ENCODE measurements around the gene MXD3.
"Not testable (repeated sequence)": the region's sequence is repeated elsewhere in the genome, so short reads cannot be mapped to it uniquely, and the experiment has no call there.

The MXD3 gene

GRCh38 chr5:177311723-177312648 lies at the start of gene MXD3:
Gene MXD3 (minus strand): TSS chr5:177311898. CDS start chr5:177311830, 68 bp downstream.
- DNase-seq: peak; percentile 81

- not testable (repeated sequence) for DNase-seq
Measured at GRCh38 chr5:177360740-177361139, 49.0 kb upstream of the MXD3 start.

GRCh38 chr5:177359860-177360259 lies 48.2 kb upstream of the MXD3 start:
- no peak for DNase-seq

- DNase-seq: no peak
Measured at GRCh38 chr5:177359451-177359851, 47.8 kb upstream of the MXD3 start.

DNA sequence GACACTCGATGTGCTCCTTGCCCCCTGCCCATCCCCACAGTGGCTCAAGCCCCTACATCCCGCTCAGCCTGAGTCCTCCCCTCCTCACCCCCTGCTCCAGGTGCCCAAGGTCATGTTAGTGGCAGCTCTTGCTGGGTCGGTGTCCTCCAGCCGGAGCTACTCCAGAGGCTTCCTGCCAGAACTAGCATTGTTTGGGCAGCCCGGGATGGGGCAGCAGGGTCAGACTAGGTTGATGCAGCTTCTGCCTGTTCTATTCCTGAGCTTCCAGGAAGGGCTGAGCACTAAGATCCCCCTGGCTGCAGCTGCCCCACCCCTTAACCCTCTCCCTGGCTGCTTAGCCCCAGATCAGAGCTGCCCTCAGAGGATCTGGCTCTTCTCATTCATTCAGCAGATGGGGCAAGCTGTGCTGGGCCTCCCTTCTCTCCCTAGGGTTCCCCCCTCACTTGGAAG lies 46.7 kb upstream of the MXD3 start:
- DNase-seq: no peak

DNA sequence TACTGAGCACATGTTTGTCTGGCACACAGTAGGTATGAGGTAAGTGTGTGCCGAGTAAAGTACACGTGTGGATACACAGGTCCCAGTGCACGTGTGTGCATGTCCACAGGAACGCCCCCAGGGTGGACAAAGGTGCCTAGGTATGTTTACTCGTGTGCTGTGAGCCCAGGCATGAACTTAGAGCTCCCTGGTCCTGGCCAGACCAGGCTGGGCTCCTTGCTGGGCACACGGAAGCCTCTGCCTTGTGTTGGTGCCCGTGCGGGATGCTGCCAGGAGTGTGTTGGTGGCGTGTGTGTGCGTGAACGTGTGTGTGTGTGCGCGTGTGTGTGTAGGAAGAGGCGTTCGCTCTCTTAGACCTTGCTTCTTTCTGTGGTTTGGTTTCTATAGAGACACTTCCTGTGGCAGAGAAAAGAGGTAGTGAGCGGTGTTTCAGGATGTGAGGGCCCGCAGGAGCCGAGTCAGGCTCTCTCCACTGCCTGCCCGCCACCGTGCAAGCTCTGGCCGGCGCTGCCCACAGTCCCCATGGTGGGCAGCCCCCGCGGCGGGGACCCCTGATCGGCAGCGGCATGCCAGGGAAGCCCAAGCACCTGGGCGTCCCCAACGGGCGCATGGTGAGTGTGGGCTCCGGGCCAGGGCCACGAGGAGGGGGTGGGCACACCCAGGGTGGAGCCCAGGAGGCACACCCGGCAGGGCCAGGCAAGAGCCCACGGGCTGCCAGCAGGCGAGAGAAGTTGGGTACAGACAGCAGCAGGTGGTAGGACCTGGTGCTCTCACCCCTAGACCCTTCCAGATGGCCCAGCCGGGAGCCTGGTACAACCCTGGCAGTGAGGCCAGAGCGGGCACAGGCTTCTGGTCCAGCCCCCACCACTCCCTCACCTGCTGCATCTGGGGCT lies 46.0 kb upstream of the MXD3 start, which contains the start of gene RGS14:
TSS of gene RGS14 (plus strand) at position 466 of the 893 bp plus-strand sequence. CDS start at position 567, 101 bp downstream.
- no peak for DNase-seq

DNA sequence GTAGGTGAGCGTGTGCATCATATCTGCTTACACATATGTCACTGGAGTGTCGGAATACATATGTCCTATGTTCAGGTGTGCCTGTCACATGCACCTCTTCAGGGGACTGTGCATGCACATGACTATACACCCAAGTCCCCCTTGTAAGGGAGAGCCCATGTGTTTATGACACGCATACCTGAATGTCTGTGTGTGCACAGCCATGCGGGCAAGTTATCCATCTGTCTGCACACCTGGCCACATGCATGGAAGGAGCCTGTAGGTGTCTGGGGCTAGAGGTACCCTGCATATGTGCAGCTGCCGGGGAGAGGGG lies 45.4 kb upstream of the MXD3 start:
- DNase-seq: no peak

DNA sequence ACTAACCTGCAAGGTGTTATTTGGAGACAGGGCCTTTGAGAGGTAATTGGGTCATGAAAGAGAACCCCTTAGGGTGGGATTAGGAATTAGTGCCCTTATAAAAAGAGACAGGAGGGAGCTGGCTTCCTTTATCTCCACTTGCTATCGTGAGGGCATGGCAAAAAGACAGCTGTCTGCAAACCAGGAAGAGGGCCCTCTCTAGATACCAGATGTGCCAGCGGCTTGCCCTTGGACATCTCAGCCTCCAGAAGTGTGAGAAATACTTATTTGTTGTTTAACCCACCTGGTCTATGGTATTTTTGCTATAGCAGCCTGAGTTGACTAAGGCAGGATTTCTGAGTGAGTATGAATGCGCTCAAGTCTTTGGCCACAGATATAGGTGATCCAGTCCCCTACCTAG lies 45.0 kb upstream of the MXD3 start:
- no peak for DNase-seq

DNA sequence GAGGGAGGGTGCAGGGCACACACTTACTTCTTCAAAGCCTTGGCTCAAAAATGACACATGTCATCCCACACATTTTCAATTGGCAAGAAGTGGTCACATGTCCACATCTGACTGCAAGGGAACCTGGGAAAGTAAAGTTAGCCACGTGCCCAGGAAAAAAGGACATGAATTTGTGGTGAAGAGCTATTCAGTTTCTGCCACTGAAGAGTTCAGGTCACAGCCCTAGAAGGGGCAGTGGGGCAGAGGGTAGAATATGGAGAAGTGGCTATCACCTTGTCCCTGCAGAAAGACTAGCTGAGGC lies 44.1 kb upstream of the MXD3 start:
- DNase-seq: no peak

GRCh38 chr5:177355162-177355867 lies 43.6 kb upstream of the MXD3 start:
- DNase-seq: no peak

GRCh38 chr5:177354711-177355110 lies 43.0 kb upstream of the MXD3 start:
- no peak for DNase-seq

DNA sequence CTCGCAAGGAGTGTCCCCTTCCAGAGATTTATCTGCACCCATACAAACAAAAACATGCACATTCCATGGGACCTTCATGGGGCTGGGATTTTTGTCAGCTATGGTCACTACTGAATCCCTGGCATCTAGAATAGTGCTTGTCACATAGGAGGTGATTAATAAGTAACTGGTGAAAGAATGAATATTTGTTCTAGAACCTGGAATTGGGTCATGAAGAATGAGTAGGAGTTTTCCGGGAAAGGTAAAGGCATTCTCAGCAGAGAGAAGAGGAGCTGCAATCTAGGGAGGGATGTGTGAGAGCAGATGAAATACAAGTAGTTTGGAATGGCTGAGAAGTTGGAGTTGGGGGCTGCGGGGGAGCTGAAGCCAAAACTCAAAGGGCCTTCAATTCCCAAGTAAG lies 42.6 kb upstream of the MXD3 start:
- no peak for DNase-seq

- no peak for DNase-seq
Measured at GRCh38 chr5:177353093-177353492, 41.4 kb upstream of the MXD3 start.

DNA sequence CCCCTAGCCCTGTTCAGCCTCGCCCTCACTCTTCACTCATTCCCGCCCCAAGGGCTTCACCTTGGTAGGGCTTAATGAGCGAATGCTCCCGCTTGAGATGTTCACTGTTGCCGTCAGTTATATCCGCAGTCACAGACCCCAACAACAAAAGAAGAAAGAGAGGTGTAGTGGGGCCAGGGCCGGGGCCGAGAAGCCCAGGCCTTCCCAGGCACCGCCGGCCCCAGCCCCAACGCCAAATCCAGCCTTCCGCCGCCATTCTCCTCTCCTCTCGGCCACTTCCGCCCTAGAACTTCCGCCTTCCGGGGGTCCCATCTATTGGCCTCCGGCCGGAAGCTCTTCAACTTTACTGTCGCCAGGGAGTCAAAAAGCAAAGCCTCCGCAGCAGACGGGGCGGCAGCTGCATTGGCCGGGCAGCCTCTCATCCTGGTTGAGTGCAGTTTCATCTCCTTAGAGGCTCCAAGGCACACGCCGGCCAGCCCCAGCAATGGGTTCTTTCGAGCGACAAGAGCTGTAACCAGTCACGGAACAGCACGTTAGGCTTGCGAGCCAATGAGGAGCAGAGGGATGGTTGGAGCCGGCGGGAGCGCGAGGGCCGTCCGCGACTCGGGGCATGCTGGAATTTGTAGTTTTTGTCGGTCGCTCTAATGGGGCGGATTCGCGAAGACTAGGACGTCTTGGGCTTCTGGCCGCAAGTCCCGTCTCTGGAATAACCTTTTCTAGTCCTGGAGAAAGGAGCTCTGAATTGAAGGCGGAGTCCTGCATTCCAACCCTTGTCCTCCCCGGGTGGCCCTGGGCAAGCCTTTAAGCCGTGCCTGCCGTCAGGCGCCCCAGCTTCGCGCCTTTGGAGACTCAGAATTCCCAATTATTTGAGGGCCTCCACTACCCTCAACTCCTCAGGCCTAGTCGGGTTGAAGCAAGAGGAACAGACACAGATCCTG lies 40.0 kb upstream of the MXD3 start, which contains the start of gene LMAN2:
TSS of gene LMAN2 (minus strand) at position 277 of the 938 bp plus-strand sequence. CDS start at position 256, 21 bp downstream.
- DNase-seq: peak; percentile 79

GRCh38 chr5:177350776-177351391 lies 39.2 kb upstream of the MXD3 start:
- DNase-seq: no peak

- no peak for DNase-seq
Measured at GRCh38 chr5:177349762-177350161, 38.1 kb upstream of the MXD3 start.

DNA sequence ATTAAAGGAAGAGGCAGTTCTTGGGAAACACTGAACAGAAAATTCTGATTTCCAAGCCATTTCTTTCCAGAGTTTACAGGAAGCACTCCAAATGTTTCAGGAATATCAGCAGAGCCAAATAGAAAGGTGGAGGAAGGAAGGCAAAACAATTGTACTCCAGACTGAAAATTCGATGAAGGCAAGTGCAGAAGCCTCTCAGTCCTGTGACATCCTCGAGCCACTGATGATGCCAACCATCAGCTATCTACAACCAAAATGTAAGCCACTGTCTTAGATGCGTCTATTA lies 37.6 kb upstream of the MXD3 start:
- no peak for DNase-seq

DNA sequence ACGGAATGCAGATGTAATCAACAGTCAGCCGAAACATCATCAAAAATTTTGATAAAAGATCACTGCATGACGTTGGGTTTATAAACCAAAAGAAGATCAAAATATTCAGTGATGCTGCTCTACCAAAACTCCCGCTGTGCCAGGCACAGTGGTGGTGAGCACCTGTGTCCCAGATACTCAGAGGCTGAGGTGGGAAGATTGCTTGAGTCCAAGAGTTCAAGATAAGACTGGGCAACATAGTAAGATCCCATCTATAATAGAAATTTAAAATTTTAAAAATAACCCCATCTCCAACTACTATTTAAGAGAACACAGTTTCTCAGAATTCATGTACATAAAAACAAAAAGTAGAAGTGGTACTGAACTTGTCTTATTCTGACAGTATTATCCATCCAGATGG lies 36.0 kb upstream of the MXD3 start:
- no peak for DNase-seq

DNA sequence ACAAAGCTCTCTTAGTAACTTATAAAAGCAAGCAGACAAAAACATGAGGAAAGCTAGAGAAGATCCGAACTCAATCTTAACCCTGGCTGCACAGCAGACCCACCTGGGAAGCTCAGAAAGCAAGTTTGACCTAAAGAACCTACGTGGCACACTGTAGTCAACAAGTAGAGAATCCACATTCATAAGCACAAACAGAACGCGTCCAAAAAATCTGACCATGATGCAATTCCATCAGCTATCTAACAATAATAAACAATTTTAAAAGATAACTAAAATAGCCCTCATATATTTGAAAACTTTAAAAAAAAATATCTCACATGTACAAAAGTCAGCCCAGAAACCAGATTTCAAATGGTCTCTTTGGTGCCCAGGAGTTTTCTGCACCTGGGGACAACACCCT lies 35.1 kb upstream of the MXD3 start:
- DNase-seq: no peak

- no peak for DNase-seq
Measured at GRCh38 chr5:177344891-177345290, 33.2 kb upstream of the MXD3 start.

DNA sequence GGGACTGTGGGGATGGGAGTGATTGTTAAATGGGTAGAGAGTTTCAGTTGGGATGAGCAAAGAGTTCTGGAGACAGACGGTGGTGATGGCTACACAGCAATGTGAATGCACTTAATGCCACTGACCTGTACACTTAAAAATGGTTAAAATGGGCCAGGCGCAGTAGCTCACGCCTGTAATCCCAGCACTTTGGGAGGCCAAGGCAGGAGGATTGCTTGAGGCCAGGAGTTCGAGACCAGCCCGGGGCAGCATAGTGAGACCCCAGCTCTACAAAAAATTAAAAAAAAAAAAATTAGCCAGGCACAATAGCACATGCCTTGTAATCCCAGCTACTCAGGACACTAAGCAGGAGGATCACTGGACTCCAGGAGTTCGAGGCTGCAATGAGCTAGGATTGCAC lies 32.1 kb upstream of the MXD3 start:
- DNase-seq: no peak

GRCh38 chr5:177343000-177343399 lies 31.3 kb upstream of the MXD3 start:
- not testable (repeated sequence) for DNase-seq

All from NCI-H1105 (cell line).